Calu3 (cell line): ENCODE data around the gene TAS2R7. TPM values are rescaled to one million over a fixed set of nuclear protein-coding genes. Genes with fewer than 3 reads are reported as not detected.

Experiments used
- BruUV-seq: library from RNA; stranded (reverse); fragments of 400-500 nt; replicated peaks from 2 replicates; lab custom pipeline; 2021; lab: Mats Ljungman, UMichigan
- CTCF ChIA-PET: fragments of 300-600 bp; sonication (Branson Sonifier 250); formaldehyde crosslinking; loops from one replicate; lab custom pipeline; 2022; ENCODE audit warnings: antibody characterized with exemption; lab: Charles Lee
- DNase-seq: peaks from one replicate; pipeline ENCODE4 v3.0.0; 2022
- H3K27ac Mint-ChIP-seq: one replicate; pipeline ENCODE4 v1.8.0; 2022; ENCODE audit warnings: mixed read lengths; ENCODE audit not compliant: unreplicated experiment
- H3K27me3 Mint-ChIP-seq: one replicate; pipeline ENCODE4 v1.8.0; 2022; ENCODE audit warnings: mixed read lengths; ENCODE audit not compliant: unreplicated experiment
- H3K36me3 Mint-ChIP-seq: one replicate; pipeline ENCODE4 v1.8.0; 2022; ENCODE audit warnings: mild to moderate bottlenecking, moderate library complexity, mixed read lengths; ENCODE audit not compliant: insufficient read depth, unreplicated experiment
- H3K4me1 Mint-ChIP-seq: one replicate; pipeline ENCODE4 v1.8.0; 2022; ENCODE audit warnings: mild to moderate bottlenecking, low read depth, mixed read lengths; ENCODE audit not compliant: unreplicated experiment
- H3K4me3 Mint-ChIP-seq: one replicate; pipeline ENCODE4 v1.8.0; 2022; ENCODE audit warnings: mild to moderate bottlenecking, low read depth, moderate library complexity, mixed read lengths; ENCODE audit not compliant: unreplicated experiment
- H3K9me3 Mint-ChIP-seq: one replicate; pipeline ENCODE4 v1.8.0; 2022; ENCODE audit warnings: low read depth, mixed read lengths; ENCODE audit not compliant: unreplicated experiment
- CTCF ChIP-seq: fragments of 200-600 bp; IDR thresholded peaks from one replicate; pipeline ENCODE4 v1.8.0; 2022; ENCODE audit warnings: antibody characterized with exemption; ENCODE audit not compliant: unreplicated experiment
- intact Hi-C: fragments of 100-400 bp; cut with micrococcal nuclease; formaldehyde crosslinking; loops from one replicate; pipeline ENCODE4 v1.10.0; 2022; ENCODE audit not compliant: unreplicated experiment
- total RNA-seq: library from RNA; stranded (reverse); gene quantifications from 2 replicates; pipeline ENCODE4 v1.2.3, GENCODE V29; 2022

The TAS2R7 gene
- total RNA-seq, 1 experiment from 2014 or later = not detected

- no TSS peak for BruUV-seq
- CTCF ChIA-PET = no interaction called here
Observed at GRCh38 chr12:10824957-10825356, 22.5 kb upstream of the TAS2R7 start.

GRCh38 chr12:10811883-10812536, 9.6 kb upstream of the TAS2R7 start:
- Mint-ChIP-seq H3K9me3 (no peaks in the 10 kb centered on the region), H3K27me3 (no peaks in the 10 kb centered on the region), H3K4me1 (no peaks in the 10 kb centered on the region), H3K27ac (no peak overlapping the region), H3K4me3 (no peak overlapping the region), H3K36me3 (no peaks in the 10 kb centered on the region)
- no TSS peak for BruUV-seq
- no peak for DNase-seq
- no peak for TF ChIP-seq CTCF
- intact Hi-C loops = no loop called here
- CTCF ChIA-PET = no interaction called here

More at GRCh38 chr12:10824957-10825356, 22.5 kb upstream of the TAS2R7 start:
- TF ChIP-seq CTCF = no peak
- no peaks in the 10 kb centered on the region for H3K4me1 Mint-ChIP-seq
- no peak overlapping the region for H3K27ac Mint-ChIP-seq
- no peak for DNase-seq
- no peaks in the 10 kb centered on the region for H3K9me3 Mint-ChIP-seq
- intact Hi-C loops = no loop called here
- H3K4me3 Mint-ChIP-seq = no peak overlapping the region
- H3K36me3 Mint-ChIP-seq = no peaks in the 10 kb centered on the region
- H3K27me3 Mint-ChIP-seq = no peaks in the 10 kb centered on the region

- H3K27me3 Mint-ChIP-seq = no peaks in the 10 kb centered on the region
- TF ChIP-seq CTCF = no peak
- DNase-seq = no peak
- H3K36me3 Mint-ChIP-seq = no peaks in the 10 kb centered on the region
- no peak within 1 kb of the TSS for H3K4me3 Mint-ChIP-seq
- no peak within 1 kb of the TSS for H3K27ac Mint-ChIP-seq
- intact Hi-C loops = no loop called here
- BruUV-seq = no TSS peak
- H3K4me1 Mint-ChIP-seq = no peaks in the 10 kb centered on the region
- CTCF ChIA-PET = no interaction called here
- H3K9me3 Mint-ChIP-seq = no peaks in the 10 kb centered on the region
Observed at GRCh38 chr12:10810068-10810467, 7.6 kb upstream of the TAS2R7 start, which contains the start of gene TAS2R9. Gene TAS2R9 (minus strand): TSS chr12:10810168. CDS start chr12:10810075, 93 bp downstream.

GRCh38 chr12:10807186-10807585, 4.8 kb upstream of the TAS2R7 start, which contains the start of gene TAS2R8:
Gene TAS2R8 (minus strand): TSS chr12:10807286. CDS start chr12:10806980, 306 bp downstream.
- CTCF ChIA-PET = no interaction called here
- BruUV-seq = no TSS peak
- no peak for DNase-seq
- no peaks in the 10 kb centered on the region for H3K4me1 Mint-ChIP-seq
- H3K4me3 Mint-ChIP-seq = no peak within 1 kb of the TSS
- H3K27ac Mint-ChIP-seq = no peak within 1 kb of the TSS
- TF ChIP-seq CTCF = no peak
- intact Hi-C loops = no loop called here
- no peaks in the 10 kb centered on the region for H3K9me3 Mint-ChIP-seq
- H3K36me3 Mint-ChIP-seq = no peaks in the 10 kb centered on the region
- H3K27me3 Mint-ChIP-seq = no peaks in the 10 kb centered on the region
